OCI-LY7 (cell line): Measurements from ENCODE around the gene MIOX.

ENCODE experiments used
- CTCF ChIP-seq: fragments of 200-600 bp; sonication (generic); conservative IDR thresholded peaks from 2 replicates; pipeline ENCODE4 v1.5.1; 2014; ENCODE audit warnings: mild to moderate bottlenecking, antibody characterized with exemption, low read length, moderate library complexity, mixed read lengths
- EZH2phosphoT487 ChIP-seq: fragments of 200-600 bp; sonication (generic); IDR thresholded peaks from 2 replicates; pipeline ENCODE4 v1.6.1; 2018; ENCODE audit warnings: low read depth, borderline replicate concordance, mild to moderate bottlenecking, mixed run types, antibody characterized with exemption, low read length, moderate library complexity, mixed read lengths

- no peak for TF ChIP-seq CTCF
- no peak for TF ChIP-seq EZH2phosphoT487
Measured at GRCh38 chr22:50535113-50535512, 48.5 kb downstream of the MIOX start.
